Astrocyte (in vitro differentiated cells and primary cell): Measurements from ENCODE around the gene NLRP6. TPM values are rescaled to one million over a fixed set of nuclear protein-coding genes. Genes with fewer than 3 reads are reported as not detected.

Source experiments
- DNase-seq: peaks from one replicate; pipeline ENCODE4 v3.0.0-alpha.2; 2010; ENCODE audit warnings: low read depth
- FAIRE-seq: peaks from 2 replicates; lab custom pipeline; 2011; peaks lifted over from hg19 to GRCh38; lab: Jason Lieb, UNC
- H2AFZ ChIP-seq: 2 replicates; pipeline ENCODE4 v1.6.0; 2012; ENCODE audit warnings: low read depth, low read length, inconsistent platforms
- H3K27ac ChIP-seq: 2 replicates; pipeline ENCODE4 v1.5.1; 2011; ENCODE audit warnings: low read depth, low read length, inconsistent platforms
- H3K27me3 ChIP-seq: 2 replicates; pipeline ENCODE4 v1.6.0; 2011; ENCODE audit warnings: low read length, inconsistent platforms; ENCODE audit not compliant: insufficient read depth
- H3K36me3 ChIP-seq: 2 replicates; pipeline ENCODE4 v1.5.1; 2011; ENCODE audit warnings: low read length, inconsistent platforms; ENCODE audit not compliant: insufficient read depth
- H3K4me1 ChIP-seq: 2 replicates; pipeline ENCODE4 v1.5.1; 2011; ENCODE audit warnings: low read length, inconsistent platforms; ENCODE audit not compliant: insufficient read depth
- H3K4me2 ChIP-seq: 2 replicates; pipeline ENCODE4 v1.6.0; 2012; ENCODE audit warnings: low read length, inconsistent platforms
- H3K4me3 ChIP-seq: 2 replicates; pipeline ENCODE4 v1.5.1; 2011; ENCODE audit warnings: low read depth, mild to moderate bottlenecking, low read length, inconsistent platforms; ENCODE audit not compliant: insufficient read depth
- H3K79me2 ChIP-seq: 2 replicates; pipeline ENCODE4 v1.6.0; 2012; ENCODE audit warnings: mild to moderate bottlenecking, low read length, inconsistent platforms; ENCODE audit not compliant: insufficient read depth
- H3K9ac ChIP-seq: 2 replicates; pipeline ENCODE4 v1.6.0; 2012; ENCODE audit warnings: mild to moderate bottlenecking, low read length, inconsistent platforms
- H3K9me3 ChIP-seq: 2 replicates; pipeline ENCODE4 v1.5.1; 2012; ENCODE audit warnings: low read depth, mild to moderate bottlenecking, low read length, inconsistent platforms; ENCODE audit not compliant: insufficient read depth
- H4K20me1 ChIP-seq: 2 replicates; pipeline ENCODE4 v1.6.0; 2012; ENCODE audit warnings: low read length, inconsistent platforms; ENCODE audit not compliant: insufficient read depth
- H3K27ac Mint-ChIP-seq: one replicate; pipeline ENCODE4 v1.8.0; 2021; ENCODE audit warnings: mild to moderate bottlenecking, mixed read lengths; ENCODE audit not compliant: unreplicated experiment
- H3K27me3 Mint-ChIP-seq: one replicate; pipeline ENCODE4 v1.8.0; 2021; ENCODE audit warnings: low read depth, mixed read lengths; ENCODE audit not compliant: unreplicated experiment
- H3K36me3 Mint-ChIP-seq: one replicate; pipeline ENCODE4 v1.8.0; 2021; ENCODE audit warnings: low read depth, mixed read lengths; ENCODE audit not compliant: unreplicated experiment
- H3K4me1 Mint-ChIP-seq: one replicate; pipeline ENCODE4 v1.8.0; 2021; ENCODE audit warnings: low read depth, mixed read lengths; ENCODE audit not compliant: unreplicated experiment
- H3K4me3 Mint-ChIP-seq: one replicate; pipeline ENCODE4 v1.8.0; 2021; ENCODE audit warnings: mild to moderate bottlenecking, moderate library complexity, mixed read lengths; ENCODE audit not compliant: unreplicated experiment
- H3K9me3 Mint-ChIP-seq: one replicate; pipeline ENCODE4 v1.8.0; 2021; ENCODE audit warnings: mild to moderate bottlenecking, mixed read lengths; ENCODE audit not compliant: unreplicated experiment
- EZH2 ChIP-seq: IDR thresholded peaks from 2 replicates; pipeline ENCODE4 v1.6.1; 2012; ENCODE audit warnings: mild to moderate bottlenecking, low read length, inconsistent platforms; ENCODE audit not compliant: insufficient read depth
- total RNA-seq: library from RNA; stranded (reverse); gene quantifications from 2 replicates; pipeline ENCODE4 v1.2.1, GENCODE V29; 2021
- TF ChIP-seq, protein P1 (sequence below): IDR thresholded peaks from 2 replicates; pipeline ENCODE4 v1.5.1; 2011; ENCODE audit warnings: low read depth, mild to moderate bottlenecking, inconsistent platforms, low read length, moderate library complexity; ENCODE audit not compliant: insufficient read depth

NLRP6 gene
- total RNA-seq, 1 donor from 2014 or later = not detected

DNA sequence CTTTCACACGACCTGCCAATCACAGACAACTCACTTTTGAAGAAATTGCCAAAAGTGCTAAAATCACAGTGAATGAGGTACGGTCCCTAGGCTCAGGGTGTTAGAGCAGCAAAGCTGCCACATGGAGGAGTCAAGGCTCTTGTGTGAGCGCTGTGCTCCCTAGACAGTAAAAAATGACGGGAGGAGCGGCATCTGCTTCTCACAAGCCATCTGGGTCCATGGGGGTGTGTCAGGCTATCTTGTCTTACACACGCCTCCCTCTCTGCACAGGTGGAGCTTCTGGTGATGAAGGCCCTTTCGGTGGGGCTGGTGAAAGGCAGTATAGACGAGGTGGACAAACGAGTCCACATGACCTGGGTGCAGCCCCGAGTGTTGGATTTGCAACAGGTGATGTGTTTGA is 26.7 kb upstream of the NLRP6 start:
- Mint-ChIP-seq H3K9me3 (no peaks in the 10 kb centered on the region), H3K27ac (no peak overlapping the region), H3K36me3 (peaks cover 16% of the 10 kb centered on the region), H3K4me1 (no peaks in the 10 kb centered on the region), H3K27me3 (peaks cover 2% of the 10 kb centered on the region), H3K4me3 (no peak overlapping the region)
- Histone ChIP-seq H3K4me1 (no peaks in the 10 kb centered on the region), H4K20me1 (peaks cover 39% of the 10 kb centered on the region), H3K79me2 (no peaks in the 10 kb centered on the region), H2AFZ (no peak overlapping the region), H3K27ac (no peak overlapping the region), H3K27me3 (no peaks in the 10 kb centered on the region), H3K9ac (no peak overlapping the region), H3K9me3 (no peaks in the 10 kb centered on the region), H3K36me3 (peaks cover 57% of the 10 kb centered on the region), H3K4me2 (no peak overlapping the region), H3K4me3 (no peak overlapping the region)
- TF ChIP-seq EZH2 = no peak
- TF ChIP-seq, protein P1, sequence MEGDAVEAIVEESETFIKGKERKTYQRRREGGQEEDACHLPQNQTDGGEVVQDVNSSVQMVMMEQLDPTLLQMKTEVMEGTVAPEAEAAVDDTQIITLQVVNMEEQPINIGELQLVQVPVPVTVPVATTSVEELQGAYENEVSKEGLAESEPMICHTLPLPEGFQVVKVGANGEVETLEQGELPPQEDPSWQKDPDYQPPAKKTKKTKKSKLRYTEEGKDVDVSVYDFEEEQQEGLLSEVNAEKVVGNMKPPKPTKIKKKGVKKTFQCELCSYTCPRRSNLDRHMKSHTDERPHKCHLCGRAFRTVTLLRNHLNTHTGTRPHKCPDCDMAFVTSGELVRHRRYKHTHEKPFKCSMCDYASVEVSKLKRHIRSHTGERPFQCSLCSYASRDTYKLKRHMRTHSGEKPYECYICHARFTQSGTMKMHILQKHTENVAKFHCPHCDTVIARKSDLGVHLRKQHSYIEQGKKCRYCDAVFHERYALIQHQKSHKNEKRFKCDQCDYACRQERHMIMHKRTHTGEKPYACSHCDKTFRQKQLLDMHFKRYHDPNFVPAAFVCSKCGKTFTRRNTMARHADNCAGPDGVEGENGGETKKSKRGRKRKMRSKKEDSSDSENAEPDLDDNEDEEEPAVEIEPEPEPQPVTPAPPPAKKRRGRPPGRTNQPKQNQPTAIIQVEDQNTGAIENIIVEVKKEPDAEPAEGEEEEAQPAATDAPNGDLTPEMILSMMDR = no peak
- FAIRE-seq = no peak
- DNase-seq = no peak

DNA sequence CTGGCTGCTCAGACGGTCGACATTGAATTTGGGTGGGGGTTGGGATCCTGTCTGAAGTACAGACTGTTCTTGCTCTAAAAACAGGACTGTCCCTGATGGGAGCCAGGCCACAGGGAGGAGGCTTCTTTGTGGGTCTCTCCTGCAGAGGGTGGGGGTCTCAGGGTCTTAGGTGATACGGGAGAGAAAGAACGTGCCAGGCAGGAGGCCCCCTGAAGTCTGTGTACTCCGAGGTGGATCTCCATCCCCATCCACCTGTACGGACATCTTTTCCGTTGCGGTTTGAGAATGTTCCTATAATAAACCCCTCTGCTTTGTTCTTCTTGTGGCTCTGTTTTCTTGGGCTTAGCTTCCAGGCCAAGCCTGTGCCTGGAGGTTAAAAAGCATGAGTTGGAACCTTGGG is 25.5 kb upstream of the NLRP6 start:
- TF ChIP-seq, protein P1 = no peak
- TF ChIP-seq EZH2 = no peak
- DNase-seq (no peak), FAIRE-seq (no peak)
- no peaks in the 10 kb centered on the region for H3K79me2 ChIP-seq
- Mint-ChIP-seq H3K27ac (no peak overlapping the region), H3K9me3 (no peaks in the 10 kb centered on the region), H3K36me3 (peaks cover 13% of the 10 kb centered on the region), H3K4me1 (no peaks in the 10 kb centered on the region), H3K4me3 (no peak overlapping the region), H3K27me3 (peaks cover 2% of the 10 kb centered on the region)
- no peaks in the 10 kb centered on the region for H3K9me3 ChIP-seq
- no peaks in the 10 kb centered on the region for H3K27me3 ChIP-seq
- no peaks in the 10 kb centered on the region for H3K4me1 ChIP-seq
- no peak overlapping the region for H3K4me3 ChIP-seq
- no peak overlapping the region for H3K27ac ChIP-seq
- H3K36me3 ChIP-seq = peaks cover 48% of the 10 kb centered on the region
- no peak overlapping the region for H3K4me2 ChIP-seq
- H4K20me1 ChIP-seq = peaks cover 39% of the 10 kb centered on the region
- no peak overlapping the region for H2AFZ ChIP-seq
- no peak overlapping the region for H3K9ac ChIP-seq

DNA sequence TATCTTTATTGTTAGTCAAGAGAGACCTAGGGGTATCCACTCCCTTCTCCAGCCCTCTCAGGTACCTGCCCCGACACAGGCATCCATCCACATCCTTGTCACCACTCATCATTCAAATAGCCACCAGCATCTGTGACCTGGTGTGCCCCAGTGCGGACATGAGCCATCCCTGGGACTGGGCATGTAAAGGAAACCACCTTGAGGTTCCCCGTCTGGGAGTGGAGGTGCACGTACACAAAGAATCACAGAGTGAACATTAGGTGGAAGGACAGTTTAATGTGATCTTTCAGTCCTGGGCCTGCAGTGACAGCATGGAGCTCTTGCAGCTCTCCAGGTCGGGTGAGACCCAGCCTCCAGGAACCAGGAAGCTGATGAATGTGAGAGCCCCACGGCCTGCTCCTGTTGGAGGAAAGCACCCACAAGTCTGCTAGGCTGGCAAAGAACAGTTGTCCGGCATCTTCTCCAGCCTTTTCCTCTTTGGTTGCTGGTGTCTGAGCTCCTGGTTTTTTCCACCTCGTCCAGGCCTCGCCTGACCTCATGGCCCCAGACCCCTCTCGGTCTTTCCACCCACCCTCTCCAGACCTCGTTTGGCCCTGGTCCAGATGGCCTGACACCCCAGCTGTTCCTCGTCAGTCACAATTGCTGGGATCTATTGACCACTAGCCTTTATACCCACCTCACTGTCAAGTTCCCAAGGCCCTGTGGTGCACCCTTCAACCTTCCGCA is 24.9 kb upstream of the NLRP6 start:
- DNase-seq (no peak), FAIRE-seq (no peak)
- H3K4me2 ChIP-seq = no peak overlapping the region
- H3K4me3 ChIP-seq = no peak overlapping the region
- no peaks in the 10 kb centered on the region for H3K27me3 ChIP-seq
- peaks cover 39% of the 10 kb centered on the region for H4K20me1 ChIP-seq
- H3K79me2 ChIP-seq = no peaks in the 10 kb centered on the region
- Mint-ChIP-seq H3K4me1 (no peaks in the 10 kb centered on the region), H3K27me3 (peaks cover 5% of the 10 kb centered on the region), H3K27ac (no peak overlapping the region), H3K36me3 (peaks cover 15% of the 10 kb centered on the region), H3K4me3 (no peak overlapping the region), H3K9me3 (no peaks in the 10 kb centered on the region)
- TF ChIP-seq EZH2 = no peak
- TF ChIP-seq, protein P1 = no peak
- no peaks in the 10 kb centered on the region for H3K9me3 ChIP-seq
- no peak overlapping the region for H2AFZ ChIP-seq
- no peaks in the 10 kb centered on the region for H3K4me1 ChIP-seq
- H3K9ac ChIP-seq = no peak overlapping the region
- H3K27ac ChIP-seq = no peak overlapping the region
- peaks cover 42% of the 10 kb centered on the region for H3K36me3 ChIP-seq
